ENCODE measurements around the gene MS4A18.

The MS4A18 gene

DNA sequence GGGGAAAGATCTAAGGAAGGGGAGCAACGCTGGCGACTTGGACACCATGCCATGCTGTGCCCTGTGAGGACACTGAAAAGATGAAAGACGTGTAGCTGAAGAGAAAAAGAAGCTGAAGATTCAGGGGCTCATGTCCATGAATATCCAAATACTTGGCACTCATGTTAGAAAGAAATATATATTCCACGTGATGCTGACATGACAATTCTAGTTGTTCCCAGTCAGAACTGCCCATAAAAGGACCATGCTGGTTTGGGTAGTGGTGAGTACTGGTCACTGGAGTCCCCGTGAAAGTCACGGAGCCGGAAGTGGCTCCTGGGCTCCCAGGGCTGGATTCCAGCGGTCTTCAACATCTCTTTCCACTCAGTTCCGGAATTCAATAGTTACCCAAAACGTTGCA, 42.0 kb downstream of the MS4A18 start:
- DNase-seq (ENCODE audit: low spot score) = no peak

GRCh38 chr11:60767388-60767811, 42.9 kb downstream of the MS4A18 start:
- DNase-seq (ENCODE audit: low spot score) = no peak

- no peak for DNase-seq (ENCODE audit: low spot score)
These were observed 43.7 kb downstream of the MS4A18 start for GRCh38 chr11:60768202-60768601.

- DNase-seq (ENCODE audit: low spot score) = no peak
These were observed 44.8 kb downstream of the MS4A18 start for GRCh38 chr11:60769273-60769672.

DNA sequence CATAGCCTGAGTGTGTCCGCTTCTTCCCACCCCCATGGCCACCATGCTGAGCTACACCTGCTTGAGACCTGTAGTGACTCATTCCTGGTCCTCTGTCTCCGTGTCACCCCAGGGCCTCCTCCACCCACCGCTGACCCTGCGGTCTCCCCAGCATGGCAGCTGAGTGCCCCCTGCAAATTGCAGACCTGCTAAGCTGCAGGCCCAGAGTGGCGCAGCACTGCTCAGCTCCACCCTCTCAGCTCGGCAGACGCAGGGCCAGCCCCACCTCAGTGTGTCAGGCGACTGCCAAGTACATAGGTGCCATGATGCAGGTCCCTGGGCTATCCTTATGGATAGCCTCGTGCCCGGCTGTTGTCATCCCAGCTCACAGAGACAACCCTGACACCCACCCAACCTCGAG, 45.3 kb downstream of the MS4A18 start:
- no peak for DNase-seq (ENCODE audit: low spot score)

DNA sequence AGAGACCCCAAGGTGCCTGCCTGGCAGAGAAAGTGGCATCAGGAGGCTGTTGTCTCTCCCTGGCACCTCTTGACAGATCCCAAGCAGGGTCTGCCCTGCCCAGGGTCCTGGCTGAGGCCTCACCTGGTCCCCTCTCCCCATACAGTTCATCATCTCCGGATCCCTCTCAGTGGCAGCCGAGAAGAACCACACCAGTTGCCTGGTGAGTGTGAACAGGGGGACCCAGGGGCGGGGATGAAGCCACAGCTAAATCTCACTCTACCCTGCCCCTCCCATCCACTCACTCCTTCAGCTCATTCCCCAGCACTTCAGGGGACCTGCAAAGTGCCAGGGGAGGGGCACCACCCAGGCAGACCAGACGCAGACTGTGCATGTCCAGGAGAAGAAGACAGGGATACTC, 46.6 kb downstream of the MS4A18 start:
- no peak for DNase-seq (ENCODE audit: low spot score)

DNA sequence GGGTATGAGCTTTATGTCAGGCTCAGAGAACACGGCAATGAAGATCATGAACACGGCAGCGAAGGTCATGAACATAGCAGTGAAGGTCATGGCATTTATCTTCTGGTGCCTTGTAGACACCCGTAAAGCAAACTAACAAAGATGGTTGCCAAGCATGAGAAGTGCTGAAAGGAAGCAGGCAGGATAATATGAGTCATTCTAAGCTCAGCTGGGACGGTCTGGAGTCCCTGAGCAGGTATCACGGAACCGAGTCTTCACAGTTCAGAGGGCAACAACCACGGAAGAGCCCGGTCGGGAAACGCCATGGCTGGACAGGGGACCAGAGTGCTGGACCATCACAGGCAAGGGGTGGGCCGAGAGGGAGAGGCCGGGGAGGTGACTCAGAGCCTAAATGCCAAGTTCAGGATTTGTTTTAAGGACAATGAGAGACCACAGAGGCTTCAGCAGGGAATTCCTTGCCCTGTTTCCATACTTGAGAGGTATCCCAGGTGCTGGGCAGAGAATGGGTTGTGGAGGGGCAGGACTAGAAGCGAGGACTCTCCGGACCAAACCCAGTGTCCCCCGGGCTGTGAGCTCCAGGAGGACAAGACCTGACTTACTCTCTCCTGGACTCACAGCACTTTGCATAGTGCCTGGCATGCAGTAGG, 47.5 kb downstream of the MS4A18 start:
- no peak for DNase-seq (ENCODE audit: low spot score)

- DNase-seq (ENCODE audit: low spot score) = no peak
These were observed 48.1 kb downstream of the MS4A18 start for GRCh38 chr11:60772666-60773065.

- DNase-seq (ENCODE audit: low spot score) = no peak
These were observed 50.2 kb downstream of the MS4A18 start for GRCh38 chr11:60774726-60775125.

DNA sequence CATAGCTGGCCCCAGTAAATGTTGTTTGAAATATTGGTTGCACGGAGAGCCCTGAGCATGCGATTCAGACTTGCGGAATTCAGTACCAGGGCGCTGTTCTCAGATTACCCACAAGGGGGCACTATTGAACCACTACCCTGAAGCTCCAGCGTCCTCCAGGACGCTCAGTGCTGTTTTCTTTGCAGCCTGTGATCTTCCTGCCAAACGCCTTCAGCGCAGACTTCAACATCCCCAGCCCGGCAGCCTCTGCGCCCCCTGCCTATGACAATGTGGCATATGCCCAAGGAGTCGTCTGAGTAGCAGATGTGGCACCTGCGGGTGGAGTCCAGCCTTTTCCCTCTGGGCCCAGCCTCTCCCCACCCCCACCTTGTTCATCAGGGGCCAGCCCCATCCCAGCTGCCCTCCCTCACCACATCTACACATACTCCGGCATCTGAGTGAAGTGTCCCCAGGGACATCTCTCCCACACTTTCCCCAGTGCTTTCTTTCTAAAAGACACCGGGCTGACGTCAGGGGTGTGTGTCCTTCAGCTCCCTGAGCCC, 51.0 kb downstream of the MS4A18 start:
- DNase-seq (ENCODE audit: low spot score) = peak; percentile 88

GRCh38 chr11:60776167-60776566, 51.6 kb downstream of the MS4A18 start:
- DNase-seq (ENCODE audit: low spot score) = no peak

GRCh38 chr11:60777106-60777505, 52.6 kb downstream of the MS4A18 start:
- no peak for DNase-seq (ENCODE audit: low spot score)

GRCh38 chr11:60777572-60777971, 53.1 kb downstream of the MS4A18 start:
- DNase-seq (ENCODE audit: low spot score) = no peak

DNA sequence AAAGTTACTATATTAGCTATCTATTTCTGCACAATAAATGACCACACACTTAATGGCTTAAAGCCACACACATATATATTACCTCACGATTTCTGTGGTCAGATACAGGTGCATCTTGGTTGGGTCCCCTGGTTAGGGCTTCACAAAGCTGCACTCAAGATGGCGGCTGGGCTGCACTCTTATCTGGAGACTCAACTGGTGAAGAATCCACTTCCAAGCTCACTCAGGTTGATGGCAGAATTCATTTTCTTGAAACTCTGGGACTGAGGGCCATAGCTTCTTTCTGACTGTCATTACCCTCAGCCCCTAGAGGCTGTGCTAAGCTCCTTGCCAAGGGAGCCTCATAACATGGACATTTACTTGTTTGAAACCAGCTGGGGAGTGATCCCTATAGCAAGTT, 55.5 kb downstream of the MS4A18 start:
- no peak for DNase-seq (ENCODE audit: low spot score)

GRCh38 chr11:60780774-60781173, 56.3 kb downstream of the MS4A18 start:
- DNase-seq (ENCODE audit: low spot score) = no peak

GRCh38 chr11:60781286-60781980, 56.9 kb downstream of the MS4A18 start:
- no peak for DNase-seq (ENCODE audit: low spot score)

- no peak for DNase-seq (ENCODE audit: low spot score)
These were observed 57.4 kb downstream of the MS4A18 start for GRCh38 chr11:60781981-60782316.

GRCh38 chr11:60782393-60783140, 58.0 kb downstream of the MS4A18 start:
- no peak for DNase-seq (ENCODE audit: low spot score)

GRCh38 chr11:60783141-60783484, 58.6 kb downstream of the MS4A18 start:
- DNase-seq (ENCODE audit: low spot score) = no peak

GRCh38 chr11:60783911-60784310, 59.4 kb downstream of the MS4A18 start:
- no peak for DNase-seq (ENCODE audit: low spot score)

DNA sequence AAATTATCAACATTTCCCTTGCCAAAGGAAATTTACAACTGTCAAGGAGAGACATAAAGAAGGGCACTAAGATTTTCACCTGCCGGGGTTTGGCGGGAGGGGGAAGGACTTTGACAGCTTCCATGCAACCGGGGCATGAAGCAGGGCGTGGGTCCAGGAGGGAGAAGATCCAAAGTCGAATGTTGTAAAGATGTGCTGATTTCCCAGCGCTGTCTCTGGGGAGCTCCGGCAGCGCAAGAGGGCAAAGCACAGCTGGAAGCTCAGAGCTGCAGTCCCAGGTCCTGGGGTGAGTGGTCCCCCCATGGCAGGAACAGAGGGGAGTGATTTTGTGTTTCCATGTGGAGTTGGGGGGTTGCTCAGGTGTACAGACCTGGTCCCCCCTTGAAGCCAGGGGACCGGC, 60.6 kb downstream of the MS4A18 start, which contains the start of gene MS4A10:
TSS of gene MS4A10 (plus strand) at position 198 of the 400 bp plus-strand sequence. CDS start 5,003 bp downstream, outside the sequence.
- no peak for DNase-seq (ENCODE audit: low spot score)

DNA sequence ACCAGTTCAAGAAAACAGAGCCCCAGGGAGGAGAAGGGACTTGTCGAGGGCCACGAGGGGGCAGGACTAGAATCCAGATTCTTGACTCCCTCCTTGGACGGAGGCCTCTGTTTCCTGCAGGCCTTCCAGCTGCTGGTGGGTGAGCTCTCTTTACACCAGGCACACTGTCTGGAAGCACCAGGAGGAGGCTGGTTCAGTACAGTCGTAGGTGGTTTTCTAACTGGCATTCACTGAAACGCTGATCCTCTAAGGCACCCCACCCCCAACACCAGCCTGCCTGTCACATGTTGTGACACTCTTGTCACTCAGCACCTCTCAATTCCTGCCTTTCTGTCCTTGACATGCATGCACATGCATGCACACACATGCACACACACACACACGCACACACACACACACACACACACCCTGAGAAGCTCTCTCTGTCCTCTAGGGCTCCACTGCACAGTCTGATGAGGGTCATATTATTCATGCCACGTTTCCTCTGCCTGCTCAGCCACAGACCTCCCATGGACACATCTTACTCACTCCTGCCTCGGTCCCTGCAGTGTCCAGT, 61.4 kb downstream of the MS4A18 start:
- DNase-seq (ENCODE audit: low spot score) = no peak
